ENCODE measurements around the gene DNAJC18.
"Not testable (repeated sequence)": the region's sequence is repeated elsewhere in the genome, so short reads cannot be mapped to it uniquely, and the experiment has no call there.

DNAJC18 gene

DNA sequence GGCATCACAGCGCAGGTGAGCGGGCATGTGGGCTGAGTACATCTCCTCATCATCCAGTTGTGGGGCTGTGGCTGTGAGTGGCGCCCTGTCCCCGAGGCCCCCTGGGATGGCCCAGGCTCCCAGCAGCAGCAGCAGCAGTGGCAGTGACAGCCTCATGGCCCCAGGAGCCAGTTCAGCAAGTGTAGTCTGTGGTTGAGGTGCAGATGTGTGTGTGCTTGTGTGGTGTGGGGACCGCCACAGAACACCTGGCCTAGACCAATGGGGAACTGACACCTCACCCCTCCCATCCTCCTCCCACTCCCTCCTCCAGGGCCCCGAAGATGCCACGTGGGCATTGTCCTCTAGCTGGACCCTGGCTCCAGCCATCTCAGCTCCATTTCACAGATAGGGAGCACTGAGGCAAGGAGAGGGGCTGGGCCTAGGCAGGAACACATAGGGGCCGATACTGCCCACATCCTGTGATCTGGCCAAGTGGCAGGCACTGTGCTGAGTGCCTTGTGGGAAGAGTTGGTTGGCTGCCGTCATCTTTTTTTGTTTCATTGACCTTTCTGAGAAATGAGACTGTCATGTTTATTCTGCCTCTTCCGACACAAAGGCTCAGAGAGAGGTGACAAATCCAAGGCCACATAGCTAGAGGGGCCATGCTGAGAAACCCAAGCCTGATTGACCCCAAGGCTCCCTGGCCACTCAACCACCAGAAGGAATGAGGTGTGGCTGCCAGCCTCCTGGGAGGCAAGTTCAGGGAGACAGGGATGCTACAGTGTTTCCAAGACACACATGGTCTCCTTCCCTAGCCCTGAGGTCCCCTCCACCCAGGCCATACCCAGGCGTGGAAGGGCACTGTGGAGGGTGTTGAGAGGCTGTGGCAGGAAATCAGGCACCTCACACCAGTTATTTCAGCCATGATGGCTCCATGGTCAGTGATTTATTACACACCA, 49.4 kb downstream of the DNAJC18 start, which contains the start of gene MZB1:
Gene MZB1 (minus strand): TSS at position 213 of the 938 bp plus-strand sequence. CDS start 57 bp downstream, at position 156.
- peak within 1 kb of the TSS; percentile 68 to 70 for H3K4me3 ChIP-seq (ENCODE audit: low read depth in 1 of 2, low read length in 2 of 2)

GRCh38 chr5:139388198-139388821, 51.0 kb downstream of the DNAJC18 start:
- H3K9me3 ChIP-seq (ENCODE audit: control insufficient read depth in 1 of 2, low read length in 2 of 2): no peaks in the 10 kb centered on the region
- H3K4me1 ChIP-seq (ENCODE audit: control insufficient read depth in 1 of 2, insufficient read depth in 2 of 2, low read length in 2 of 2): peaks cover 53 to 74% of the 10 kb centered on the region in 2 donors
- peak overlapping the region; percentile 70 to 75 for H3K4me3 ChIP-seq (ENCODE audit: low read depth in 1 of 2, low read length in 2 of 2)
- H3K27me3 ChIP-seq (ENCODE audit: control insufficient read depth in 1 of 2, insufficient read depth in 2 of 2, low read length in 2 of 2): peaks cover 0 to under 1% of the 10 kb centered on the region in 2 donors
- peak overlapping the region; percentile 63 to 65 for H3K9ac ChIP-seq (ENCODE audit: low read depth in 1 of 2, low read length in 2 of 2)
- H3K36me3 ChIP-seq (ENCODE audit: control insufficient read depth in 1 of 2, insufficient read depth in 2 of 2, low read length in 2 of 2): no peaks in the 10 kb centered on the region
- H3K27ac ChIP-seq (ENCODE audit: low read depth, low read length): peak overlapping the region; percentile 26

More for the DNA sequence above, 49.4 kb downstream of the DNAJC18 start, which contains the start of gene MZB1:
- H3K27ac ChIP-seq (ENCODE audit: low read depth, low read length): peak within 1 kb of the TSS; percentile 39
- peaks cover 0 to 10% of the 10 kb centered on the region in 2 donors for H3K27me3 ChIP-seq (ENCODE audit: control insufficient read depth in 1 of 2, insufficient read depth in 2 of 2, low read length in 2 of 2)
- H3K9ac ChIP-seq (ENCODE audit: low read depth in 1 of 2, low read length in 2 of 2): peak within 1 kb of the TSS; percentile 51 to 63
- H3K36me3 ChIP-seq (ENCODE audit: control insufficient read depth in 1 of 2, insufficient read depth in 2 of 2, low read length in 2 of 2): no peaks in the 10 kb centered on the region
- peaks cover 41 to 66% of the 10 kb centered on the region in 2 donors for H3K4me1 ChIP-seq (ENCODE audit: control insufficient read depth in 1 of 2, insufficient read depth in 2 of 2, low read length in 2 of 2)
- H3K9me3 ChIP-seq (ENCODE audit: control insufficient read depth in 1 of 2, low read length in 2 of 2): no peaks in the 10 kb centered on the region

- peak overlapping the region; percentile 70 to 75 for H3K4me3 ChIP-seq (ENCODE audit: low read depth in 1 of 2, low read length in 2 of 2)
- H3K36me3 ChIP-seq (ENCODE audit: control insufficient read depth in 1 of 2, insufficient read depth in 2 of 2, low read length in 2 of 2): no peaks in the 10 kb centered on the region
- H3K9ac ChIP-seq (ENCODE audit: low read depth in 1 of 2, low read length in 2 of 2): peak overlapping the region; percentile 63 to 65
- no peaks in the 10 kb centered on the region for H3K27me3 ChIP-seq (ENCODE audit: control insufficient read depth in 1 of 2, insufficient read depth in 2 of 2, low read length in 2 of 2)
- H3K4me1 ChIP-seq (ENCODE audit: control insufficient read depth in 1 of 2, insufficient read depth in 2 of 2, low read length in 2 of 2): peaks cover 56 to 72% of the 10 kb centered on the region in 2 donors
- H3K27ac ChIP-seq (ENCODE audit: low read depth, low read length): peak overlapping the region; percentile 26
- H3K9me3 ChIP-seq (ENCODE audit: control insufficient read depth in 1 of 2, low read length in 2 of 2): no peaks in the 10 kb centered on the region
Measured at GRCh38 chr5:139387611-139388197, 51.6 kb downstream of the DNAJC18 start.

DNA sequence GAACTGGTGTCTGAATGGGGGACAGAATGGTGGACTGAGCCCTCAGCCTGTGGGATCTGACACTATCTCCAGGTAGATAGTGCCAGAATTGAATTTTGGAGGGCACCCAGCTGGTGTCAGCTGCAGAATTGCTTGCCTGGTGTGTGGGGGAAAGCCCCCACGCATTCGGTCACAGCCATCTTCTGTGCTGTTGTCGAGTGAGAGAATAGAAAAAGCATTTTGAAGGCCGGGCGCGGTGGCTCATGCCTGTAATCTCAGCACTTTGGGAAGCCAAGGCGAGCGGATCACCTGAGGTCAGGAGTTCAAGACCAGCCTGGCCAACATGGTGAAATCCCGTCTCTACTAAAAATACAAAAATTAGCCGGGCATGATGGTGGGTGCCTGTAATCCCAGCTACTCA, 52.4 kb downstream of the DNAJC18 start:
- H3K36me3 ChIP-seq (ENCODE audit: control insufficient read depth in 1 of 2, insufficient read depth in 2 of 2, low read length in 2 of 2); H3K27ac ChIP-seq (ENCODE audit: low read depth, low read length); H3K9ac ChIP-seq (ENCODE audit: low read depth in 1 of 2, low read length in 2 of 2); H3K9me3 ChIP-seq (ENCODE audit: control insufficient read depth in 1 of 2, low read length in 2 of 2); H3K4me3 ChIP-seq (ENCODE audit: low read depth in 1 of 2, low read length in 2 of 2); H3K27me3 ChIP-seq (ENCODE audit: control insufficient read depth in 1 of 2, insufficient read depth in 2 of 2, low read length in 2 of 2): not testable (repeated sequence)
- peaks cover 64 to 76% of the 10 kb centered on the region in 2 donors for H3K4me1 ChIP-seq (ENCODE audit: control insufficient read depth in 1 of 2, insufficient read depth in 2 of 2, low read length in 2 of 2)

DNA sequence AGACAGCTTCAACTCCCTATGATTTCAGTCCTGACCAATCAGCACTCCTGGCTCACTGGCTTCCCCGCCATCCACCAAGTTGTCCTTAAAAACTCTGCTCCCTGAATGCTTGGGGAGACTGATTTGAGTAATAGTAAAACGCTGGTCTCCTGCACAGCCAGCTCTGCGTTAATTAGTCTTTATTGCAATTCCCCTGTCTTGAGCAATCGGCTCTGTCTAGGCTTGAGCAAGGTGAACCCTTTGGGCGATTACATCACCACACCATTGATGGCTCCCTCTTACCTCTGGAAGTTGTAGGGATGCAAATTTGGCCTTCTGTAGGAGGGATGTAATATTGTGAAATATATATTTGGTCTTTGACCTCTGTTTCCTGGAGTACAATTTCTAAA, 53.3 kb downstream of the DNAJC18 start:
- Histone ChIP-seq H3K27me3 (ENCODE audit: control insufficient read depth in 1 of 2, insufficient read depth in 2 of 2, low read length in 2 of 2) (no peaks in the 10 kb centered on the region), H3K36me3 (ENCODE audit: control insufficient read depth in 1 of 2, insufficient read depth in 2 of 2, low read length in 2 of 2) (no peaks in the 10 kb centered on the region), H3K27ac (ENCODE audit: low read depth, low read length) (no peak overlapping the region), H3K9ac (ENCODE audit: low read depth in 1 of 2, low read length in 2 of 2) (no peak overlapping the region), H3K4me1 (ENCODE audit: control insufficient read depth in 1 of 2, insufficient read depth in 2 of 2, low read length in 2 of 2) (peaks cover 58 to 69% of the 10 kb centered on the region in 2 donors), H3K9me3 (ENCODE audit: control insufficient read depth in 1 of 2, low read length in 2 of 2) (no peaks in the 10 kb centered on the region), H3K4me3 (ENCODE audit: low read depth in 1 of 2, low read length in 2 of 2) (no peak overlapping the region)

DNA sequence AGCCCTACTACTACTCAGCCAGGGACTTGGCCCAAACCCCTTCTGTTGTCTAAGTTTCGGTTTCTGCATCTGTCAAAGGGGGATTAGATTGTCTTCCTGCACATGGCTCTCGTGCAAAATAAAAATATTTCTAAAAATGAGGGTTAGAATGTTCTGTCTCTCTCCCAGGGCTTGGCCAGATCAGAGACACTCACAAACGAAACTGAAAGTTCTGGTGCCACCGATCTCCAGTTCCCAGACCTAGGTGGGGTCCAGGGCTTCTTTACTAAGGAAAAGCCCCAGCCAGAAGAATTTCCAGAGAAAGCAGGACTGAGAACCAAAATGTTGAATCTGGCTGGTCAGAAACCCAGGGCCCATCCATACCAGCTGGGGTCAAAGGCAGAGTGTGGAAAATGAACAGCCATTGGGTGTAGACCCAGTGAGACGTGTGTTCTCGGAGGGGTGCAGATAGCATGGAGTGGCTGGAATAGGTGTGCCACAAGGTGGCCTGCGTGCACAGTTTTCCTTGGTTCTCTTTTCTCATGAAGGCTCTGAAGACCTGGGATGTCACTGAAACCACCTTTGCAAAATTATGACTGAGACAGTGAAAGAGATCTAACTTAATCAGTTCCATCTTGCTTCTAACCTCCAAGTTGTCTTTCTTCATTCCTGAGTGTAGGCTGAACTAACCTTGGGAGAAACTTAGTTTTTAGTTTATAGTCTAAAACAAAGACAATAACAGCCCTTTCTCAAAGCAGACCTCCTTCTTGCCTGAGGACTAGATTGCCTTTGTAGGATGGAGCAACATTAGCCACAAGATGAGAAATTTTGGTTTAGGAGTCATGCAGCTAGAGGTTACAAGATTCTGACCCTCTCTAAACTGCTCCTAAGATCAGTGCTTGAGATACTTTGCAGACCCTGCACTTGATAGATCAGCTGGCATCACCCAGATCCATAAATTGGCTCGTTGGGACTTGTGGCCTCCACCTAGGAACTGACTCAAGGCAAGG, 54.0 kb downstream of the DNAJC18 start:
- H3K27me3 ChIP-seq (ENCODE audit: control insufficient read depth in 1 of 2, insufficient read depth in 2 of 2, low read length in 2 of 2): no peaks in the 10 kb centered on the region
- H3K27ac ChIP-seq (ENCODE audit: low read depth, low read length): peak overlapping the region; percentile 69
- H3K9ac ChIP-seq (ENCODE audit: low read depth in 1 of 2, low read length in 2 of 2): peak overlapping the region; percentile 48 to 54
- H3K36me3 ChIP-seq (ENCODE audit: control insufficient read depth in 1 of 2, insufficient read depth in 2 of 2, low read length in 2 of 2): no peaks in the 10 kb centered on the region
- H3K9me3 ChIP-seq (ENCODE audit: control insufficient read depth in 1 of 2, low read length in 2 of 2): no peaks in the 10 kb centered on the region
- peaks cover 51 to 62% of the 10 kb centered on the region in 2 donors for H3K4me1 ChIP-seq (ENCODE audit: control insufficient read depth in 1 of 2, insufficient read depth in 2 of 2, low read length in 2 of 2)
- H3K4me3 ChIP-seq (ENCODE audit: low read depth in 1 of 2, low read length in 2 of 2): peak overlapping the region; percentile 67 to 70

DNA sequence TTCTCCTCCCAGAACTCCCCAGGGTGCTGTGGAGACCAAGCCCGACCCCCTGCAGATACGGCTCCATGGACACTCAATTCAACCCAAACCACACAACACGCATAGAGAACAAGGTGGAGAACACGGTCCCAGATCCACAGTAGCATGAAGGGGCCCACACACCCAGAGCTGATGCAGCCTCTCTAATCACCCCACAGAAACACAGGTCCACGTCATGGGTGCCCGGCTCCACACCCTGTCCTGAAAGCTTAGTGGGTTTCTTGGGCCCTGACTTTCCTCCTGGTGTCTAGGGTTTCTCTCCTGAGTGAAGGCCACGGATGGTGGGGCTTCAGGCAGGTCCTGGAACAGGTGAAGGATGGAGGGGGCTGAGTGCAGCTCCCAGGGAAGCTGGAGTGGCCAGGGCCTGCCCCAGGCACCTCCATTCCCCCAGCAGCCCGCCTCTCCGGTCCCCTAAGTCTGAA, 54.7 kb downstream of the DNAJC18 start:
- Histone ChIP-seq H3K9ac (ENCODE audit: low read depth in 1 of 2, low read length in 2 of 2) (peak overlapping the region; percentile 48 to 54), H3K9me3 (ENCODE audit: control insufficient read depth in 1 of 2, low read length in 2 of 2) (no peaks in the 10 kb centered on the region), H3K27ac (ENCODE audit: low read depth, low read length) (peak overlapping the region; percentile 69), H3K4me1 (ENCODE audit: control insufficient read depth in 1 of 2, insufficient read depth in 2 of 2, low read length in 2 of 2) (peaks cover 51 to 60% of the 10 kb centered on the region in 2 donors), H3K36me3 (ENCODE audit: control insufficient read depth in 1 of 2, insufficient read depth in 2 of 2, low read length in 2 of 2) (no peaks in the 10 kb centered on the region), H3K27me3 (ENCODE audit: control insufficient read depth in 1 of 2, insufficient read depth in 2 of 2, low read length in 2 of 2) (no peaks in the 10 kb centered on the region), H3K4me3 (ENCODE audit: low read depth in 1 of 2, low read length in 2 of 2) (peak overlapping the region; percentile 67 to 70)

DNA sequence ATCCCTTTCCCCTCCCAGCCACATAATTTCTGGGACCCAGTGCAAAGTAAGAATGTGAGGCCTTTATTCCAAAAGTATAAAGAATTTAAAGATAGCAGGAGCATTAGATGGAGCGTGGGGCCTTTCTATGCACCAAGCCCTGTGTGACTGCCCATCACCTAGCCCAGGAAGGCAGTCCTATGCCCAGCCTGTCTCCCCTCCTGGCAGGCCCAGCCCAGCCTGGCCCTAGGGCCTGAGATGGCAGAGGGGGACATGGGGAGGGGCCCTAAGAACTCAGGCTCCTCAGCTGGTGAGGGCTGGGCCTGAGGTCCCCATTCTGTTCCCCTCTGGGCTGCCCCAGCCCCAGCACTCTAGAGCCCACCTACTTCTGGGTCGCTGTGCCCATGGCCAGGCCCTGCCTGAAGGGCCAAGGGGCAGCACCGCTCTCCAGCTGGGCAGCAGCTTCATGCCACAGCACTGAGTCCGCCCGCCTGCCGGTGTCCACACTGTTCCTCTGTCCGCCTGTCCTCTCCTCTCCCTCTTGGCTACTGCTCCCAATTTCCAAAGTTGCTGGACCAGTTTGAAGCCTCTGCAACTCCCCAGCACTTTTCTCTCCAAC, 55.2 kb downstream of the DNAJC18 start:
- no peaks in the 10 kb centered on the region for H3K9me3 ChIP-seq (ENCODE audit: control insufficient read depth in 1 of 2, low read length in 2 of 2)
- H3K36me3 ChIP-seq (ENCODE audit: control insufficient read depth in 1 of 2, insufficient read depth in 2 of 2, low read length in 2 of 2): no peaks in the 10 kb centered on the region
- H3K9ac ChIP-seq (ENCODE audit: low read depth in 1 of 2, low read length in 2 of 2): peak overlapping the region; percentile 48 to 54
- H3K27me3 ChIP-seq (ENCODE audit: control insufficient read depth in 1 of 2, insufficient read depth in 2 of 2, low read length in 2 of 2): no peaks in the 10 kb centered on the region
- no peak overlapping the region for H3K27ac ChIP-seq (ENCODE audit: low read depth, low read length)
- H3K4me3 ChIP-seq (ENCODE audit: low read depth in 1 of 2, low read length in 2 of 2): peak overlapping the region; percentile 67 to 70
- H3K4me1 ChIP-seq (ENCODE audit: control insufficient read depth in 1 of 2, insufficient read depth in 2 of 2, low read length in 2 of 2): peaks cover 57 to 60% of the 10 kb centered on the region in 2 donors

Measured in duodenal mucosa (tissue), 2 donors.